HG03378 (cell line): Measurements from ENCODE around the gene NAV2.

Source experiments
- ATAC-seq: cut with Tn5 transposase; IDR thresholded peaks from one replicate; pipeline ENCODE4 v1.9.1; 2021; ENCODE audit warnings: mild to moderate bottlenecking, moderate library complexity; ENCODE audit not compliant: unreplicated experiment

The NAV2 gene

DNA sequence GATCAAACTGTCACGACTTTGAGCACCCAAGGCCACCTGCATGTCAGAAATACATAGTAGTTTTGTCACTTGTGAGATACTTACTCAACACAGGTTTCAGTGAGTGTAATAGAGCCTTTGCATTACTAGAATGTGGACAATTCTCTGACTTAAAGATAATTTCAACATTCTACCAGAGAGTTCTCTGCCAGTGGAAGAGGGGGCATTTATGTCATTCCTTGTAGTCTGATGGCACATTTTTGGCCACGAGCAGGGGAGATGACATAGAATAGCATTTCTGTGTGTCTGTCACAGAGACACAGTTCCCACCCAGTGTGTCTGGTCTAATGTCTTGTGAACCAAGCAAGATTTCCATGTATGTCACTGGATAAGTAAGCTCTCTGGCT is 335.1 kb downstream of the NAV2 start:
- ATAC-seq, result no peak

DNA sequence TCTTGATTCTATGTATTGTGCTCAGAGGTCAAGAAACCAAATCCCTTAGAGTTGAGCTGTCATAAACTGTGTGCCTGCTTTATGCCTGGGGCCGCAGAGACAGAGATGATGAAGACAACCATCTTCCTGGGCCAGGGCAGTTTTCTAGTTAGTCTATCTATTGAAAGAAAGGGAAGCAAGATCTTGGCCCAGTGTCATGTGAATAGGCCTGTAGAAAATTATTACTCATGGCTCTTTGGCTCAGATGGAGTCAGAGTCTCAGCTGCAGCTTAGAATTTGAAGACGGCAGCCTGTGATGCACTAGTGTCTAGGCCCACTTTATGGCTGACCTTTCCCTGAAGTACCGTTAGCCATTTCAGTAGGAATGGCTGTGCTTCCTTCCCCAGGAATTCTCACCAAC is 335.6 kb downstream of the NAV2 start:
- ATAC-seq, result no peak

DNA sequence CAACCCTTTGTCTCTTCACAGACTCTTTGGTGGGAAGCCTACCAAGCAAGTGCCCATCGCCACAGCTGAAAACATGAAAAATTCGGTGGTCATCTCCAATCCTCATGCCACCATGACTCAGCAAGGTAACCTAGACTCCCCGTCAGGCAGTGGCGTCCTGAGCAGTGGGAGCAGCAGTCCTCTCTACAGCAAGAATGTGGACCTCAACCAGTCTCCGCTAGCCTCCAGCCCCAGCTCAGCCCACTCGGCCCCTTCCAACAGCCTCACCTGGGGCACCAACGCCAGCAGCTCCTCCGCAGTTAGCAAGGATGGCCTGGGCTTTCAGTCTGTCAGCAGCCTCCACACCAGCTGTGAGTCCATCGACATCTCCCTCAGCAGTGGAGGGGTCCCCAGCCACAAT is 336.1 kb downstream of the NAV2 start:
- no peak for ATAC-seq

DNA sequence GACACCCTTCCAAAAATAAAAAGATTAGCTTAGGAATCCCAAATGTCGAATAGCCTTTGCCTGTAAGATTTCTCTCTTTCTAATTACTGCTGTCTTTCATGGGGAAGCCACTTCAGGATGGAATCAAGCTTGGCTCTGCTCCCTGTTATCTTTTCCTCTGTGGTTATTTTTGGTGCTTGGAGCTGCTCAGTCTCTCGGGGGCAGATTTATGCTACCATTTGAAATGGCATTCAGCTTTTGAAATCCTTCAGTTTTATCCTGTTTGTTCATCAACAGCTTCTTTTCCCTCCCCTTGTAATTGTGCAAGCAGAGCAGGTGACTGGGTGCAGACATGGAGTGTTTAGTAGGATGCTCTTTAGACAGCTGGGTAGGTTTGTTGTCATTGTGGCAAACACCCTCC is 336.6 kb downstream of the NAV2 start:
- no peak for ATAC-seq

DNA sequence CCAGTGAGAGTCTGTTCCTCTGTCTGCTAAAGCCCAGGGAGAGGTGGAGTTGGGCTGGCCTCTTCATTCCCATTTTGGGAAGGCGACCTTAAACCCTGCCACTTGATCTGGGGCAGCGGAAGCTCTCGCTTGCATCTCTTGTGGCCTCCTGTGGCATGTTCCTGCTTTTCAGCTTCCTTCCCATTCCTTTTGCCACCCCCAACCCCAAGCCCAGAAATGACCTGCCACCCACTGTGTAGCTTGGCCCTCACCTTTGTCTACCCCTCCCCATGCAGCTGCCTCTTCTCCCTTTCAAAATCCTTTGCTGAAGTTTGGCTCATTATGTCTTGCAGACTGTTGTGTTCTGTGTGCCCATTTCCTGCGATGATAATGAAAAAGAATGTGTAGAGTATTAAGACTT is 337.4 kb downstream of the NAV2 start:
- ATAC-seq, result no peak

DNA sequence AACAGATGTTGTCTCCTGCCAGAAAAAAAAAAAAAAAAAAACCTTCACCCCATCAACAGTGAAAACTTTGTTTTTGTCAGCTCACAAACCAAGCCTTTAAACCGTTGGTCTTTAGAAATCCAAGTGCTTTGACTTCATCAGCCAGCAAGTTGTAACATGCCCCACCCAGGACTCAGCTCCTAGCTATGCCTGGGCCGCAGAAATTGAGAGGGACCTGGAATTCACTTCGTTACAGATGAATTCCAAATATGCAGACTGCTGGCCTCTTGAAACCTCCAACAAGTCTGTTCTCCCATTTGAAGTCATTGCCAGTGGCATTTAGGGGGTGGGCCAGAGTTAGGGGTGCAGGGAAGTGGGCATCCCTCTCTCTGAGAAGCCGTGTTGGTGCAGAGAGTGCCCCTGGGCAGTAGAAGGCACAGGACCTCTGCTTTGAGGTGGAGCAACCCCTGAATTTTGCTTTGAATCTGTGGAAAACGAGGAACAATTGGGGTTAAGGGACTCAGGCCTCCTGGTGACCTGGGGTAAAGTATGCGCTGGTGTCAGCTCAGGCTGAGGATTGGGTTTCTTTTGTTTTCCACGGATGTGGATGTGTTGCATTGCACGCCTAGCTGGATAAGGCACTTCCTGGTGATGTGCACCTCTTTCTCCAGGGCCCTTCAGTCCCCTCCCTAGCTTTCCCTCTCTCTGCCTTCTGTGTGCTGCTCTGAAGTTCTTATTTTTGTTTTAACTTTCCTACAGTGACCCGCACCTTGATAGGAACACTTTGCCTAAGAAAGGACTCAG is 338.1 kb downstream of the NAV2 start:
- no peak for ATAC-seq

DNA sequence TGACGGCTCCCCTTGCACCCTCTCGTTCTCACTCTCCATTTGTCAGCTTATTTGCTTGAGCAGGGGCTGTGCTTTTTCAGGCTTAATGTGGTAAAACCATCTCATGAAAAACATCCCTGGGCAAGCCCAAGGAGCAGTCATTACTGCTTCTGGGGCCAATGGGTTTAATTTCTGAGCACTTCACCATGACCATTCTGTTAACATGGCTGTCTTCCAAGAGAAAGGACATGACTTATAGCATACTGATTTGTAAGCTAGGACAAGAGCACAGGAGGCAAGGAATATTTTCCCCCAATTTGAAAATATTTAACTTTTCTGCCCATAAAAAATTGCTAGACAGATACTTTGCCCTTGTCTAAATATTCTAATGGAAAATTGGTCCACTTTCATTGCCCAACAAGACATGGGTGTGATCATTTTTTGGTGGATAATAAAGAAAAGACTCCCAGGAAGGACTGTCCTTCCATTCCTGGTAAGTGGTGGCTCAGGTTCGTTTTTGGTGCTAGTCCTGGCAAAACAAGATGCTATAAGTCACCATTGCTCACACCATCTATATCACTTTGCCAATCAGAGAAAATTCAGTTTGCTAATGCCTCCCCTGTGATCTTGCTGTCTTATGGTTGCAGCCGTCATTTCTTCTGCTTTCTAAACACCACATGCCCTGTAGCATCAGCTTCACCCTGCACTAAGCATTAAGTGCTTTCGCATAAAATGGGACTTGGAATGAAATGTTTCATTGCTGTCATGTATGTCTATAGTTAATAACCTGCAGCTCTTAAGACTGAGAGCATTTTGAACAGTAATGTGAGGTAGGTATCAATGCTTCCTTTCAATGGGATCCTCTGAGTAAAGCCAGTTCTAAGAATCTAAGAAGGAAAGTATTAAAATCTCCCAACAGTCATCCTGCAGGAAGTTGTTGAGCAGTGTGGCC is 339.1 kb downstream of the NAV2 start:
- ATAC-seq, result no peak

DNA sequence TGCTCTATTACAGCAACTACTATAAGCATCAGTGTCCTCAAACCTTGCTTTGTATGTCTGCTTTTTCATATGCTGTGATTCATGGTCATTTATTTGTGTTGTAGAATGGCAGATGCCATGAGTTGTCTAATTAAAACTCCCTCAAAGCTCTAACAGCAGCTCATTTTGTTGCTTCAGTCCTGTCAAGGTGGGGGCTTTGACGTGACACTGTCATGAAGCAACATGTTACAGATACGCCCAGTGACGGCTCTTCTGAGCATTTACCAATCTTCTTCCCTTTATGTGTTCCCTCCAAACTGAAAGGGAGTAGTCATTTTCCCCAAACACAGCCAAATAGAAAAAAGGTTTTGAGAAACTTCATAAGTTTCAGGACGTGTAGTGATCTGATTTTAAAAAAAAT is 340.9 kb downstream of the NAV2 start:
- ATAC-seq, result no peak

DNA sequence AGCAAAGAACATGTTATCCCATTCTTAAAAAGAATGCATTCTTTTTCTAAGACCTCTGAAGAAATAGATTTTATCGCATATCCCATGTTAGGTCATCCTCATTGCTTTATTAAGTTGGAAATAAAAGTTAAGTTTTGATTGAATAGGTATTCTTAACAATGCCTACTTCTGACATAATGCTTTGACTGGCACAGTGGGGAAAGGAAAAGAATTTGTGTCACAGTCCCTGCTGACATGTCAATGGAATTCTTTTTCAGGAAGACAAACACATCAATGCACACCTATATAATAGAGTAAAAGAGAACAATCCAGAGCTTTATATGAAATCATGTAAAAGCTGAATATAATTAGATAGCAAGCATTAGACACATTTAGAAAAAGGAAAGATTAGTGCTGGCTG is 341.9 kb downstream of the NAV2 start:
- ATAC-seq, result no peak

DNA sequence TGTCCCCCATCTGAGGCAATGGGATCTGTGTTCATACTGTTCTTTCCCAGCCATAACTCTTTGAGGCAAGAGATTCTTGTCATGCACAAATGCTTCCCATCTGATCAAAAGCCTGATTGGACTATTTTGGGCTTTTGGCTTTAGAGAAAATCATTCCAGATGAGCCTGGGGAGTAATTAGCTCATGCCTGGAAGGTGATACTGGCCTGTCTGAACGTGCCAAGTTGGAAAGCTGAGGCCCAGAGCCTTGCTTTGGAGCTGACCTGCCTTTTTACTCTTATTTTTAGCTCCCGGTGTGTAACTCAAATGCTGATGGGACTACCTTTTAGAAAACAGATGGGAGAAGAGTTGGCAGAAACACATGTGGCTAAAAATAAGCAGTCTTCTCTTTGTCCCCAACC is 342.7 kb downstream of the NAV2 start:
- ATAC-seq, result no peak

DNA sequence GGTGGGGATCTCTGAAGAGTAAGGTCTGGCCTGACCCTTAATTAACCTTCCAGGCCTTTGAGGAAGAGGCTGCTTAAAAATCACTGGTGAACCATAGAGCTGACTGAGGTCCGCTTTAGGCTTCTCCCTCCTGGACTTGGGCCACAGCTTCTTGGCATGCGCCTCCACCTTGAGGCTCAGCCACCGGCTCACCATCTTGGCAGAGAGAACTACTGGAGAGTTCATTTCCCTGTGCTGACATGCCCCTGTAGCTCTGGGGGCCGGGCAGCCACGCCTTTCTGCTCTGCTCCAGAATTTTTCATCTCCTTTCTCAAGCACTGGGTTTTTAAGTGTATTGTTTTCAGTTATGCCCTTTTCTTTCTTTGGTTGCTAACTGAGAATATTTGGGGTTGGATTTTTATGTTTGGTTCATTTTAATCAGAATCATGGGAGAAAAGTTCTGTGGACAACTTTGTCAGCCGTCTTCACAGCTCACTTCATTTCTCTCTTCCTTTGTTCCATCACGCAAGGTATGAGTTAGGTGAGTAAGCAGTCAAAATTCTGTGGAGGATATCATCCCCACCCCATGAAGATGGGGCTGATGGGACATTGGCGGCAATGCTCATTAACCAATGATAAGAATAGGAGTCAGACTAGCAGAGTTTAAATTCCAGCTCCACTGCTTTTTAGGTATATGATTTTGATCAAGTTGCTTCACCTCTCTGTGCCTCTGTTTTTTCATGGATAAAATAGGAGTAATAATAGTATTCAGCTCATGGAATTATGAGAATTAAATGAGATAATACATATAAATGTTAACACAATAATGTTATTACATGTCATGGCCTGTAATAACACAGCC is 343.7 kb downstream of the NAV2 start:
- ATAC-seq, result no peak

DNA sequence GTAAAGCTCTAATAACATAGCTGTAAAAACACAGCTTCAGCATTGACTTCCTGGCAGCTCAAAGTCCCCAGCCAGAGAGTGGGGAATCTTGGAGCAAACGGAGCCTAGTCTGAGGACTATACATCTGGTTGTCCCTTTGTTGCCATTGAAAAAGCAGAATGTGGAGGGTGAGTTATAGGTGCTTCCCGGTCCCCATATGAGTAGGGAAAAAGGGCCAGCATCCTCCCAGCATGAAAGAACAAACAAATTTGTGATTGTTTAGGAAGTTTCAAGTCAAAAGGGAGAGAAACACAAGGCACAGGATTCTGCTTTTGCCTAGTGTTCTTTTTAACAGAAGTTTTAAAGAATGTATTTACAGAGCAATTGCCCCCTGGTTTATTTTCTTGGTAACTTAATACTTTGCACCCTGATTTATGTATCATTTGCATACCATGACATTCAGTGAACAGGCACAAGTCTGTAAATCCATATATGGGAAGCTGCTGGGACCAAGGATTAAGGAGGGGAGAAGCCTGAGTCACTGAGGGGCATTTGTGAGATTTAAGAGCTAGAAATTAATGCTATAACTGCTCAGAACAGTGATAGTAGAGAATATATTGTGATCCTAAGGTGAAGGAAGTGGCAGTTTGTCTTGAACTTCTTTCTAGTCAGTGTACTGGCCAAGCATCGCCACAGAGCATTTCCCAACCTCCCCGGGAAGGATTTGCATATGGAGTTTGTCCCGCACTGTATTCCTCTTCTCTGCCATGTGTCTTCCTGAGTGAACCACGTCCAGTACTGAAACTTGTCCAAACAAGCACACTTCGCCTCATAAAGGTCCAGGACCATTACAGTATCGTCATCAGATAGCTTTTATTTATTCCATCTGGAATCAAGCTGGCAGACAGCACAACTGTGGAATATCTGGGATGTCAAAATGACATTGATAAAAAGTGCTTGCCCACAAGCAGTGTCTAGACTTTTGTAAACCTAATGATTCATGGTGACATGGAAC is 344.6 kb downstream of the NAV2 start:
- no peak for ATAC-seq

DNA sequence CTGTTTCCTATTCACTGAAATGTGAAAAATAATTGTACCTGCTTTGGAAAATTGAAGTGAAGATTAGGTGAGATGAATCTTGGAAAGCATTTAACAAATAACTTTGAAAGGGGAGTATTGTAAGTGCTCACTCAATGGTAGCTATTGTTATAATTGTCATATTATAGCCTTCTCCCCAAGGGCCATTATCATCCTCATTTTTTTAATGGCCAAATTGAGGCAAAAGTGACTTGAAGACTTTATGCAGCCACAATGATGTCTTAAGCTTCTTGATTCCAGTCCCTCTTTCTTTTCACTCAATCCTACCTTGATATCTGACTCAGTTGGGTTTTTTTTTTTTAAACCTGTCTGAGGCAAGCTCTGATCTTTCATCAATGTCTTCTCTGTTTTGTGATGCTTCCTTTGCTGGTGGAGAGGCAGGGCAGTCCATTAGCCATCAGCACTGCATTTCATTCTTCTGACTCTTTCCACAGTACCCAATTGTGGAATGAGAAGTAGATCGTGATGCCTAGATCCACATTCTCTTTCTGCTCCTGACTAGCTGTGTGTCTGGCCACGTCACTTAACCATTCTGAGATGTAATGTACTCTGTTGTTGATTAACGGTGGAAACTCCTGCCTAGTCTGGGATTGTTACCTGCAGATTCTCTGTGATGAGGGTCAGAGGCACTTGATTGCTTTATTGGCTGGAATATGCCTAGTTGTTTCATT is 346.3 kb downstream of the NAV2 start:
- ATAC-seq, result no peak

DNA sequence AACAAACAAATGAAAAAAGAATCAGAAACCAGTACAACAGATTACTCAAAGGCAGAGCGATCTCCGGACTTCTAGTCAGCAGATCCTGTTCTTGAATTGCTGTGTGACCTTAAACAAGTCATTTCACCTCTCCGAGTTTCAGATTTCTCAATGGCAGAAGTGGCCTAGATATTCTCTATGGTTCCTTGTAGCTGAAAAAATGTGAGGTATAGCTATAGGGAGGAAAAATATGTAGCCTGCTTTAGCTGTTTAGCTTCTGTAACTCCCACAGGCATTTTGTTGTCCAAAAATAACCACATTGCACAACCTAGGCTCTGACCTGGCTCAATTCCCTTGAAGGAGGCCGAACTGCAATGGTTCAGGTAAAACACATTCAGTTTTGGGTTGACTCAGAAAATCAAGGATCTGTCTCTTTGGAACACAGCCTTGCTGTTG is 347.0 kb downstream of the NAV2 start:
- no peak for ATAC-seq

DNA sequence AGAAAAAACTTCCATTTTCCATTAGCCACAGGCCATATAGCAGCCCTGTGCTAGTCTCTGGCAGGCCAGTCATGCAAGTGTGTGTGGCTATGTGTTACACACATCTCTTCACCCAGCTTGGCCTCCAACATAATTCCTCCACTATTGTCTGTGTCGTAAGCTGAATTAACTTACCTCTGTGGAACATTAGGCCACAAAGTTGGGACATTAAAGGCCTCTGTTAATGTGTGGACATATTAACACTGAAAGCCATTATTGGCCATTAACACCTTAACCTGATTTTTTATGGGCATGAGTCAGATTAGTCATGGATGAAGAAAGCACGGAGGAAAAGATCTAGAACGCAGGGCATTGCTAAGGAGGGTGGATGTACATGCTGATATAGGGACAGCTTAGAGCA is 347.5 kb downstream of the NAV2 start:
- no peak for ATAC-seq

DNA sequence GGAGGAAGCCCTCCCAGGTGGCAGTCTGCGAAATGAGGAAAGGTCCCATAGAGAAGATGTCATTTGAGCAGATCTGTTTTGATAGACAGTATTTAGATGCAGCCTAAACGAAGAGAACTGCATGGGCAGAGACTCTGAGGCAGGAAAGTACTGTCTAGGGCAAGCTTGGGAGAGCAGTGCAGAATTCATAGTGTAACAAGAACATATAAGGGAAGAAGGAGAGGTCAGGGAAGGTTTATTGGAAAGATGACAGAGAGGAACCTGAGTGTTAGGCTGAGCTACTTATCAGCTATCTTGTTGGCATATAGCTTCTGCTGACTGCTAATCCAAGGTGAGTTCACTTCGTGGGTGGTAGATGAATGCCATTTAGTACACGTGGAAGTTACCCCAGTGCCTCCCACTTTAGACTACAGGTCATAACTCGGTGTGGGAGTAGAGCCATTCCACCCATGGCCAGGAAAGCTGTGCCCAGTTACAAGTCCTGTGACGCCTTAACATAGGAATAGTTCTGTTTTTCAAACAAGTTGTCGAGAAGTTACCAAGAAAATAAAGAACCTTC is 348.1 kb downstream of the NAV2 start:
- no peak for ATAC-seq

DNA sequence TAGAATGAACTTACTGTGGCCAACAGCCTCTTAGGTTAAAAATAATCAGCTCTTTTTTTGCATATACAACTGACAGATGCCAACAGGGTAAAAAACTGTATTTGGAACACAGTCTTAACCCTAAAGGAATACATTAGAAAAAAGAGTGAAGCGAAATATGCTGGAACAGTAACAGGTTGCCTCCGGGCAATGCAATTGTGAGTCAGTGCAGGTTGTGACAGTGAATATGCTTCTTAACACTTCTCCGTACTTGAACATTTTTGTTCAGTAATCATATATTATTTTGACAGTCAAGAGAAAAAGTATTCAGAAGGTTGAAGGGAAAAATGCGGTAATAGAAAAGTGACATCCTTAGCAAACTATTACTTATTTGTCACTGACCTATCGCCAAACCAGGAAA is 349.1 kb downstream of the NAV2 start:
- ATAC-seq, result no peak

DNA sequence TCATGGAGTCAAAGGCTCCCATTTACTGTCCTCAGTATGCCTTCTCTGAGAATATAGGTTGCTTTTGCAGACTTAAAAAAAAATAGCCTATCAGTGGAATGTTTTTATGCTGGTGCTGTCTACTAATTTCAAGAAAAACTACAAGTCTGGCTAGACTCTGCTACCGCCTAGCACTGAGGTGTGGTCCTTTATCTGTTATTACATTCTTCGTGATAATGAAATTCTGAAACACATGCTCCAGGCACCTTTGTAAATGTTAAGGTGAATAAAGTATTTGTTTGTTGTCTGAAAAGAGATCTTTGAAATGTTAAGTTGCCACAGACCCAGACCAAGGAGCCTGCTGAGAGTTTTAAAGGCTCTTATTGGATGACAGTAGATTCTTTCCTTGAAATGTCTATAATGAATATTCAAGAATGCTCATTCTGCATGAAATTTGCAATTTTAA is 352.3 kb downstream of the NAV2 start:
- ATAC-seq, result no peak

DNA sequence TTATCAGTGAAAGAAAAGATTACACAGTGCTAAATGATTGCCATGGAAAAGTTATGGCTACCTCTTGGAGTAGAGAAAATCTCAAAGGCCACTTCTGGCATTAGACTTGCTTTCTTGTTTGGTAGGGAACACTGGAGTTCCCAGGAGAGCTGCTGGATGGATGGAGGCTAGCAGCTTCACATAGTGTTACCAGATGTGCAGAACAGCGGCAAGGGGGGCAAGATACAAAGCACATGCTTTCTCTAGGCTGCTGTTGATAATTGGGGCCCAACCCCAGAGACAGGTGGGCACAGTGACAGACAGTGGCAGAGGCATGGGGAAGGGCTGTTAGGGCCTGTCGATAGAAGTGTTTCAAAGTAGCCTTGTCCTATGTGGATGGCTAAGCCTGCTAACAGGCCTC is 352.8 kb downstream of the NAV2 start:
- no peak for ATAC-seq
